Measurements from ENCODE around the gene RAD51AP1. TPM values are rescaled to one million over a fixed set of nuclear protein-coding genes. Genes with fewer than 3 reads are reported as not detected.

Gene RAD51AP1
- total and polyA plus RNA-seq, 2 of the 8 experiments (the other 6 are each of a cell fraction or from before 2014, with no cell fraction given), result 29.7 to 48.3 TPM

DNA sequence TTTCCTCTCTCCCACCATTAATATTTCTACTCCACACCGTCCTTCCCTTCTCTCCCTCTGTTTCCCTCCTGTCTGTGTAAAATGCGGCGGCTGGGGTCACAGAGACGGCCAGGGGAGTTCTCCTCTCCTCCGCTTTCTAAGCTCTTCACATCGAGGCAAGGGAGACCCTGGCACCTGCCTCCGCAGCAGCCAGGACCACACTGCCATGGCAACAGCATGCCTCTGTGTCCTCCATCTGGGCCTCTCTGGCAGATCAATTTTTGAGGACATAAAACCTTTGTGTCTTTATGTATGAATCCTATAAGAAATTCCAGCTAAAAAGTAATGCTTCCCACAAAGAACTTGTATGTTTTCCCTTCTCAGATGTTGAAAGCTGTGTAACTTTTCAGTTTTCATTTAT lies 64.7 kb downstream of the RAD51AP1 start:
- Histone ChIP-seq H3K27ac (ENCODE audit: low read depth, low read length) (no peak overlapping the region), H3K79me2 (ENCODE audit: control insufficient read depth in 1 of 2, insufficient read depth in 2 of 2, low read length in 2 of 2) (0 out of 4 replicates have a peak, but pooled peaks cover 0 to 2% of the 10 kb centered on the region in 2 experiments)
- WGBS, 2 experiments (ENCODE audit: extremely low coverage in 1 of 2, insufficient coverage in 1 of 2, insufficient read length in 1 of 2, insufficient replicate concordance in 2 of 2, low coverage in 1 of 2, low lambda C conversion rate in 2 of 2, missing lambda C conversion rate in 1 of 2), result 81 to 100% methylated on average over 1 to 7 of the region's 7 CpGs

More for the DNA sequence above, 64.7 kb downstream of the RAD51AP1 start:
- H3K14ac ChIP-seq (ENCODE audit: insufficient read length), result no peak overlapping the region
- H4K91ac ChIP-seq (replicated peaks; ENCODE audit: insufficient read length, low read length), result no peak overlapping the region
- H2AK5ac ChIP-seq (ENCODE audit: low read depth, low read length), result no peak overlapping the region
- no peaks in the 10 kb centered on the region for H3K79me1 ChIP-seq (ENCODE audit: low read depth, low read length)
- H2BK12ac ChIP-seq (ENCODE audit: low read depth, low read length), result no peak overlapping the region
- no peaks in the 10 kb centered on the region for H4K20me1 ChIP-seq (replicated peaks in 1 of 2; ENCODE audit: control insufficient read depth in 1 of 2, insufficient read depth in 2 of 2, low read length in 2 of 2)
- DNase-seq (ENCODE audit: low read depth in 1 of 2, low spot score in 2 of 2) (no peak), FAIRE-seq (no peak)
- no peak overlapping the region for H4K8ac ChIP-seq (ENCODE audit: extremely low read depth, insufficient read depth, low read length)
- no peak overlapping the region for H2BK5ac ChIP-seq (ENCODE audit: low read depth, low read length)
- no peak overlapping the region for H2BK120ac ChIP-seq (replicated peaks; ENCODE audit: low read depth, low read length)
- TF ChIP-seq RAD21 (IDR thresholded peaks at IDR 0.05 in 1 of 2, conservative IDR thresholded peaks at IDR 0.05 in 1 of 2; ENCODE audit: low read depth in 2 of 2, low read length in 2 of 2) (no peak), KDM5A (IDR thresholded peaks at IDR 0.05; ENCODE audit: low read length) (no peak), KDM1A (IDR thresholded peaks at IDR 0.05; ENCODE audit: borderline replicate concordance, low read length) (no peak), EP300 (IDR thresholded peaks at IDR 0.05; ENCODE audit: borderline replicate concordance in 1 of 2, low read depth in 2 of 2, low read length in 2 of 2) (no peak), RNF2 (IDR thresholded peaks at IDR 0.05; ENCODE audit: borderline replicate concordance, low read depth, low read length, missing control alignments, poor library complexity, severe bottlenecking) (no peak), PHF8 (conservative IDR thresholded peaks at IDR 0.05; ENCODE audit: low read depth, low read length) (no peak), NANOG (IDR thresholded peaks at IDR 0.05; ENCODE audit: insufficient read depth, low read depth, low read length, poor library complexity, severe bottlenecking) (no peak), SIX5 (IDR thresholded peaks at IDR 0.05; ENCODE audit: low read depth, low read length) (no peak), SP1 (IDR thresholded peaks at IDR 0.05; ENCODE audit: low read depth, low read length) (no peak), CHD2 (IDR thresholded peaks at IDR 0.05; ENCODE audit: low read length) (no peak)
- H3K4ac ChIP-seq (replicated peaks; ENCODE audit: insufficient read length, low read depth, low read length), result no peak overlapping the region
- no peak overlapping the region for H4K5ac ChIP-seq (ENCODE audit: insufficient read length, low read depth, low read length)
- no peak overlapping the region for H2AFZ ChIP-seq (ENCODE audit: low read length)
- POLR2A ChIA-PET (ENCODE audit: partially characterized antibody), result no interaction called here
- H3K9ac ChIP-seq (replicated peaks in 1 of 4; ENCODE audit: extremely low read depth in 1 of 4, low read depth in 3 of 4, low read length in 3 of 4), result no peak overlapping the region
- no peak overlapping the region for H2BK15ac ChIP-seq (ENCODE audit: low read length)
- H3K56ac ChIP-seq (replicated peaks; ENCODE audit: insufficient read length, low read depth, low read length), result no peak overlapping the region
- no peaks in the 10 kb centered on the region for H3K9me3 ChIP-seq (ENCODE audit: insufficient read depth in 2 of 2, low read depth in 1 of 2, low read length in 1 of 2)
- H3K23ac ChIP-seq (ENCODE audit: insufficient read length), result no peak overlapping the region
- no peak overlapping the region for H2BK20ac ChIP-seq (ENCODE audit: low read length)
- no peaks in the 10 kb centered on the region for H3K4me1 ChIP-seq (replicated peaks in 1 of 4; ENCODE audit: control insufficient read depth in 3 of 4, insufficient read depth in 4 of 4, low read length in 3 of 4)
- CTCF ChIA-PET (ENCODE audit: partially characterized antibody), result interaction anchor here (0.6 to 3.8 kb wide), 10 partner anchors 10 to 161 kb away, joined by 3 to 50 read pairs (median 7); no protein-coding TSS in a partner anchor
- no peaks in the 10 kb centered on the region for H3K27me3 ChIP-seq (replicated peaks in 1 of 4; ENCODE audit: control insufficient read depth in 3 of 4, extremely low read depth in 1 of 4, insufficient read depth in 3 of 4, low read length in 3 of 4)
- no peak overlapping the region for H3K4me3 ChIP-seq (ENCODE audit: extremely low read depth in 1 of 4, insufficient read depth in 2 of 4, low read depth in 3 of 4, low read length in 4 of 4)
- H3K18ac ChIP-seq (ENCODE audit: extremely low read depth, low read length), result no peak overlapping the region
- H3K36me3 ChIP-seq (ENCODE audit: control insufficient read depth in 2 of 4, insufficient read depth in 4 of 4, low read length in 3 of 4), result no peaks in the 10 kb centered on the region
- H3K4me2 ChIP-seq (ENCODE audit: insufficient read depth in 1 of 2, low read depth in 2 of 2, low read length in 2 of 2), result no peak overlapping the region
- no peaks in the 10 kb centered on the region for H3K23me2 ChIP-seq (ENCODE audit: low read depth, low read length)
